Stimulated activated CD4-positive, alpha-beta T cell treated with anti-CD3 and anti-CD28 coated beads, Interleukin-1b, Interleukin-23, amount 100 ng/mL, for 4 hours (primary cell): ENCODE results near the gene OPCML.

Source experiments
- DNase-seq, 2 donors: peaks; one replicate each; pipeline ENCODE4 v3.0.0-alpha.2; 2020; ENCODE audit warnings: low read depth in 2 of 2

Gene OPCML

GRCh38 chr11:133503776-133504175 lies 28.5 kb downstream of the OPCML start:
- no peak for DNase-seq

GRCh38 chr11:133503236-133503635 lies 29.1 kb downstream of the OPCML start:
- no peak for DNase-seq

GRCh38 chr11:133501643-133502539 lies 30.4 kb downstream of the OPCML start:
- no peak for DNase-seq

- no peak for DNase-seq
Observed at GRCh38 chr11:133500936-133501335, 31.4 kb downstream of the OPCML start.

- DNase-seq: no peak
Observed at GRCh38 chr11:133500435-133500834, 31.9 kb downstream of the OPCML start.

GRCh38 chr11:133498969-133499368 lies 33.3 kb downstream of the OPCML start:
- no peak for DNase-seq

- DNase-seq: no peak
Observed at GRCh38 chr11:133497477-133498140, 34.7 kb downstream of the OPCML start.

- no peak for DNase-seq
Observed at GRCh38 chr11:133492895-133493294, 39.4 kb downstream of the OPCML start.

- no peak for DNase-seq
Observed at GRCh38 chr11:133491680-133492383, 40.5 kb downstream of the OPCML start.

GRCh38 chr11:133480722-133481121 lies 51.6 kb downstream of the OPCML start:
- DNase-seq: no peak

- no peak for DNase-seq
Observed at GRCh38 chr11:133479209-133479608, 53.1 kb downstream of the OPCML start.

- no peak for DNase-seq
Observed at GRCh38 chr11:133477251-133477625, 55.1 kb downstream of the OPCML start.

GRCh38 chr11:133476570-133477250 lies 55.6 kb downstream of the OPCML start:
- no peak for DNase-seq

GRCh38 chr11:133474461-133474860 lies 57.8 kb downstream of the OPCML start:
- DNase-seq: no peak

- DNase-seq: no peak
Observed at GRCh38 chr11:133467686-133468085, 64.6 kb downstream of the OPCML start.

- DNase-seq: no peak
Observed at GRCh38 chr11:133443206-133443747, 89.0 kb downstream of the OPCML start.

- DNase-seq: no peak
Observed at GRCh38 chr11:133441964-133442660, 90.2 kb downstream of the OPCML start.

- no peak for DNase-seq
Observed at GRCh38 chr11:133425992-133426391, 106.3 kb downstream of the OPCML start.

GRCh38 chr11:133425245-133425644 lies 107.1 kb downstream of the OPCML start:
- DNase-seq: no peak

- no peak for DNase-seq
Observed at GRCh38 chr11:133418218-133418617, 114.1 kb downstream of the OPCML start.

- no peak for DNase-seq
Observed at GRCh38 chr11:133414506-133414905, 117.8 kb downstream of the OPCML start.
